IPS-NIHi7 (cell line): ENCODE results near the gene UGCG.
"Not testable (repeated sequence)": the region's sequence is repeated elsewhere in the genome, so short reads cannot be mapped to it uniquely, and the experiment has no call there.

Experiments
- DNase-seq: peaks from one replicate; pipeline ENCODE4 v3.0.0; 2012; ENCODE audit warnings: mixed read lengths; ENCODE audit errors: extremely low spot score

UGCG gene

GRCh38 chr9:111890867-111891266 lies 5.7 kb upstream of the UGCG start:
- DNase-seq = not testable (repeated sequence)

GRCh38 chr9:111891910-111892499 lies 4.6 kb upstream of the UGCG start:
- no peak for DNase-seq

DNA sequence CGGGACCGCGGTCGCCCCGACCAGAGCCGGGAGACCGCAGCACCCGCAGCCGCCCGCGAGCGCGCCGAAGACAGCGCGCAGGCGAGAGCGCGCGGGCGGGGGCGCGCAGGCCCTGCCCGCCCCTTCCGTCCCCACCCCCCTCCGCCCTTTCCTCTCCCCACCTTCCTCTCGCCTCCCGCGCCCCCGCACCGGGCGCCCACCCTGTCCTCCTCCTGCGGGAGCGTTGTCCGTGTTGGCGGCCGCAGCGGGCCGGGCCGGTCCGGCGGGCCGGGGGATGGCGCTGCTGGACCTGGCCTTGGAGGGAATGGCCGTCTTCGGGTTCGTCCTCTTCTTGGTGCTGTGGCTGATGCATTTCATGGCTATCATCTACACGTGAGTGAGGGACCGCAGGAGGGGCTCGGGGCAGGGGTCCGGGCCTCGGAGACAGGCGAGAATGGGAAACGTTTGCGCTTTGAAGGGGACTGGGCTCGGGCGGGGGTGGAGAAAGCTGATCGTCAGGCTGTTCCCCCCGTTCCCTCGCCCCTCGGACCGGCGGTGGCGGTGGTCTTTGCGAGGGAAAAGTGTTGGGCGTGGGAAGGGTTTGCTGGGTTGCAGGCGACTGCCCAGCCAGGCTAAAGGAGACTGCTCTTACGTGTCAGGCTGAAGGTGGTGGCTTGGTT lies 457 bp downstream of the UGCG start:
- DNase-seq = peak; percentile 84

- DNase-seq = no peak
Measured at GRCh38 chr9:111897601-111898137, 1.1 kb downstream of the UGCG start.

GRCh38 chr9:111898331-111899096 lies 1.9 kb downstream of the UGCG start:
- no peak for DNase-seq

DNA sequence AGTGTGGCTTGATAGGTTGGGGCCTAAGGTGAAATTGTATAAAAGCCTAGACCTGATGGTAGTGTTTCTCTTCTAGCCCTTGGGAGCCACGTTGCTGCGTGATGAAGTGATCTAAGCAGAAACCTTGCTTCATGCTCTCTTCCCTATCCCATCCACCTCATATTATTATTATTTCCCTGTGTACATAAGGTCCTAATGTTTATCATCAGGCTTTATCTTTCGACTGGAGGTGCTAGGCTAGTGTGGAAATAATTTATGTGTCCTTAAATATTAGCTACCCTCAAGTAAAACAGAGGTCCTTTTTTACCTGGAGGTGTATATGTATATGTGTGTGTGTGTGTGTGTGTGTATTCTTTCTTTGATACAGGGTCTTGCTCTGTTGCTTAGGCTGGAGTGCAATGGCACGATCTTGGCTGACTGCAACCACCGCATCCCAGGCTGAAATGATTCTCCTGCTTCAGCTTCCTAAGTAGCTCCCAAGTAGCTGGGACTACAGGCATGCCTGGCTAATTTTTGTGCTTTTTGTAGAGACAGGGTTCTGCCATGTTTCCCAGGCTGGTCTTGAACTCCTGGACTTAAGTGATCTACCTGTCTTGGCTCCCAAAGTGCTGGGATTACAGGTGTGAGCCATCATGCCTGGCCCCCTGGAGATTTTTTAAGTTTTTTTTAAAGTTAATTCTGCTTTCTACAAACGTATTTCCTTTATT lies 3.7 kb downstream of the UGCG start:
- DNase-seq = no peak

GRCh38 chr9:111900858-111901612 lies 4.4 kb downstream of the UGCG start:
- no peak for DNase-seq

- no peak for DNase-seq
Measured at GRCh38 chr9:111902391-111903139, 6.0 kb downstream of the UGCG start.

DNA sequence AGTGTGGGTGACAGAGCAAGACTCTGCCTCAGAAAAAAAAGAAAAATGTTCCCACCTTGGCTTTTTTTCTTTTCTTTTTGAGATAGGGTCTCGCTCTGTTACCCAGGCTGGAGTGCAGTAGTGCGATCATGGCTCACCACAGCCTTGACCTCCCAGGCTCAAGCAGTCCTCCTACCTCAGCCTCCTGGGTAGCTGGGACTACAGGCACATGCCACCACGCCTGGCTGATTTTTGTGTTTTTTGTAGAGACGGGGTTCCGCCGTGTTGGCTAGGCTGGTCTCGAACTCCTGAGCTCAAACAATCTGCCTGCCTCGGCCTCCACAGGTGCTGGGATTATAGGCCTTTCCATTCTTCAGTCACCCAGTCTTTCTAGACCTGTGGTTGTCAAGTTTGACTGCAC lies 6.9 kb downstream of the UGCG start:
- not testable (repeated sequence) for DNase-seq

- DNase-seq = no peak
Measured at GRCh38 chr9:111904026-111904425, 7.4 kb downstream of the UGCG start.

DNA sequence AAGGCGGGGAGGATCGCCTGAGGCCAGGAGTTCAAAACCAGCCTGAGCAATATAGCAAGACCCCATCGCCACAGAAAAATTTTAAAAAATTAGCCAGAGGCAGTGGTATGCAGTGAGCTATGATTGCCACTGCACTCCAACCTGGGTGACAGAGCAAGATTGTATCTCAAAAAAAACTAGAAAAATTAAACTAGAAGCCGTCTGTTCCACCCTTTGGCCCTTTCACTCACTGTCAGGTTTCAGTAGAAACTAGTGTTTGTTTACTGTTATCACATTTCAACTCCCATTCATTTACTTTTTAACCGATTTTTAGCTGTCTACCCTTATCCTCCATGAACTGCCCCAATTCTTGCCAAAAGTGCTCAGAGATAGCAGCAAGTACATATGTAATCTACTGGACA lies 8.3 kb downstream of the UGCG start:
- DNase-seq = no peak

- DNase-seq = no peak
Measured at GRCh38 chr9:111907147-111907546, 10.5 kb downstream of the UGCG start.

DNA sequence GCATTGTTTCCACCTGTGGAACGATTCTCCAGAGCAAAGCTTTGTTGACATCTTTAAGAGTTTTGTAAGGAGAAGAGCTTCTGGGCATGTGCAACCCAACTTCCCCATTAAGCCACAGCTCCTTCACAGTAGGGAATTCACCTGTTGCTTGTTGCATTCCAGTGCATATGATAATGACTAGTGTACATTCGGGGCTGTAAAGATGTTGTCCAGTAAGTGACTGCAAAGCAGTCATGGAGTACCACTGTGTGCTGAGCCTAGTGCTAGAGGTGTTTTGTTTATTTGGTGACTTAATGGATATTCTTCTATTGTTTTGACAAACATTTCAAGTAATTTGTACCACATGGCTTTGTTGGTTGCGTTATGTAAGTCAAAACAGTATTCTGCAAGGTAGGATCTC lies 12.8 kb downstream of the UGCG start:
- no peak for DNase-seq

GRCh38 chr9:111910428-111910827 lies 13.8 kb downstream of the UGCG start:
- DNase-seq = no peak

GRCh38 chr9:111913159-111913558 lies 16.5 kb downstream of the UGCG start:
- no peak for DNase-seq

GRCh38 chr9:111914749-111915424 lies 18.3 kb downstream of the UGCG start:
- no peak for DNase-seq

DNA sequence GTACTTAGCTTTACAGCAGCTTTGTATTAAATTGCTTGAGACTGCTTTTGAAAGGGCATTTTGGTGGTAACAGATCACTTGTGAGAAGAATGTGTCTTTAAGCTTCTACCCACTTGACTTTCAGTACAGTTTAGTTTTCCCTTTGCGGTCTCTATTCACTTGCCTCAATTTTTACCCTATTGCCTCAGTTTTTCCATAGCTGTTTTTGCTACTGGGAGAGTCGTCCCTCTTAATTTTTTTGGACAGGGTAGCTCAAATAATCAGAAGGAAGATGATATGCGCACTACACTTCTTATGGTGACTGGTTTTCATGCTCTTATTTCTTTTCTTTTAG lies 18.8 kb downstream of the UGCG start:
- no peak for DNase-seq

DNA sequence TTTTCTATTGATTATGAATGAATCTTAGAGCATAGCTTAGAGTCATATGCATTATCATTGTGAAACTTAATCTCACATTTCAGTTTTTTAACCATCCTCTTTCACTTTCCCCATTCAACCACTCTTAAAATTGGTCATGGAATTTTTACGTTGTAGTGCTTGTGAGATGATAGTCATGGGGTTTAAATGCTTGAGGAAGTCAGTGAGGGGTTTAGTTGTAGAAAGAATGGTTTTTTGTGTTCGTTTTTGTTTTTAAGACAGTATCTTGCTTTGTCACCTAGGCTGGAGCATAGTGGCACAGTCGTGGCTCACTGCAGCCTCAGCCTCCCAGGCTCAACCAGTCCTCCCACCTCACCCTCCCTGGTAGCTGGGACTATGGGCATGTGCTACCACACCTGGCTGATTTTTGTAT lies 19.6 kb downstream of the UGCG start:
- DNase-seq = no peak

- DNase-seq = no peak
Measured at GRCh38 chr9:111917201-111917600, 20.6 kb downstream of the UGCG start.

GRCh38 chr9:111917980-111918379 lies 21.4 kb downstream of the UGCG start:
- DNase-seq = no peak
